Smooth muscle cell (in vitro differentiated cells): Measurements from ENCODE around the gene SMPX. TPM values are rescaled to one million over a fixed set of nuclear protein-coding genes. Genes with fewer than 3 reads are reported as not detected.

ENCODE experiments used
- DNase-seq: peaks from one replicate; lab custom pipeline; 2025; ENCODE audit not compliant: unreplicated experiment; lab: John Stamatoyannopoulos, UW
- H2AFZ ChIP-seq: fragments of 200-600 bp; sonication (generic); 2 replicates; pipeline ENCODE4 v1.6.0; 2016; ENCODE audit warnings: antibody characterized with exemption, low read depth, mild to moderate bottlenecking
- H3F3A ChIP-seq: fragments of 200-600 bp; sonication (generic); 2 replicates; pipeline ENCODE4 v1.6.0; 2017; ENCODE audit warnings: antibody characterized with exemption, low read depth
- H3K27ac ChIP-seq: fragments of 200-600 bp; sonication (generic); 2 replicates; pipeline ENCODE4 v1.5.1; 2016; ENCODE audit warnings: low read depth, mild to moderate bottlenecking
- H3K27me3 ChIP-seq: fragments of 200-600 bp; sonication (generic); 2 replicates; pipeline ENCODE4 v1.6.1; 2016; ENCODE audit warnings: low read depth, mild to moderate bottlenecking
- H3K36me3 ChIP-seq: fragments of 200-600 bp; sonication (generic); 2 replicates; pipeline ENCODE4 v1.5.1; 2016; ENCODE audit warnings: low read depth
- H3K4me1 ChIP-seq: fragments of 200-600 bp; sonication (generic); 2 replicates; pipeline ENCODE4 v1.5.1; 2016; ENCODE audit warnings: low read depth
- H3K4me2 ChIP-seq: fragments of 200-600 bp; sonication (generic); 2 replicates; pipeline ENCODE4 v1.6.0; 2016; ENCODE audit warnings: mild to moderate bottlenecking
- H3K4me3 ChIP-seq: fragments of 200-600 bp; sonication (generic); 2 replicates; pipeline ENCODE4 v1.5.1; 2016; ENCODE audit warnings: mild to moderate bottlenecking
- H3K79me2 ChIP-seq: fragments of 200-600 bp; sonication (generic); 2 replicates; pipeline ENCODE4 v1.6.0; 2016; ENCODE audit warnings: low read depth, mild to moderate bottlenecking
- H3K9ac ChIP-seq: fragments of 200-600 bp; sonication (generic); 2 replicates; pipeline ENCODE4 v1.6.0; 2016; ENCODE audit warnings: low read depth
- H3K9me3 ChIP-seq: fragments of 200-600 bp; sonication (generic); replicated peaks from 2 replicates; pipeline ENCODE4 v1.5.1; 2016; ENCODE audit warnings: low read depth
- H4K20me1 ChIP-seq: fragments of 200-600 bp; sonication (generic); 2 replicates; pipeline ENCODE4 v1.6.0; 2016; ENCODE audit warnings: low read depth
- CTCF ChIP-seq: fragments of 200-600 bp; sonication (generic); IDR thresholded peaks from 2 replicates; pipeline ENCODE4 v1.5.1; 2017; ENCODE audit warnings: borderline replicate concordance, mild to moderate bottlenecking, antibody characterized with exemption; ENCODE audit not compliant: insufficient read depth, poor library complexity, severe bottlenecking
- WGBS: methylation state at CpG from one replicate; pipeline ENCODE4 v1.1.7; 2016; ENCODE audit warnings: low lambda C conversion rate; 5-methylcytosine and 5-hydroxymethylcytosine counted together
- polyA plus RNA-seq: library from polyadenylated mRNA; unstranded; fragments of >200 nt; fragmentation: Nextera tagmentation; extraction: Ambion mirVana; gene quantifications from 2 replicates; pipeline ENCODE4 v1.2.1, GENCODE V29; 2016
- total RNA-seq: library from RNA; depleted of rRNA; stranded (reverse); fragments of >200 nt; gene quantifications from 2 replicates; pipeline ENCODE4 v1.2.3, GENCODE V29; 2014

The SMPX gene
- total and polyA plus RNA-seq, 2 experiments from 2014 or later: 0.37 TPM; not detected in 1

- H3F3A ChIP-seq: no peaks in the 10 kb centered on the region
- no peak within 1 kb of the TSS for H3K9ac ChIP-seq
- no peaks in the 10 kb centered on the region for H3K79me2 ChIP-seq
- H3K4me1 ChIP-seq: no peaks in the 10 kb centered on the region
- H3K36me3 ChIP-seq: no peaks in the 10 kb centered on the region
- no peaks in the 10 kb centered on the region for H3K9me3 ChIP-seq
- H3K4me3 ChIP-seq: no peak within 1 kb of the TSS
- WGBS: 98% methylated on average over 40 of the region's 60 CpGs
- H3K4me2 ChIP-seq: no peak within 1 kb of the TSS
- no peaks in the 10 kb centered on the region for H3K27me3 ChIP-seq
- H4K20me1 ChIP-seq: no peaks in the 10 kb centered on the region
- no peak within 1 kb of the TSS for H3K27ac ChIP-seq
- TF ChIP-seq CTCF: no peak
- DNase-seq: no peak
- no peak within 1 kb of the TSS for H2AFZ ChIP-seq
Observed at GRCh38 chrX:21658152-21658737, 99.7 kb downstream of the SMPX start, which contains the start of gene KLHL34. Gene KLHL34, minus strand, starts transcription at chrX:21658330. Its CDS starts 542 bp downstream, at chrX:21657788.

- no peak for TF ChIP-seq CTCF
- Histone ChIP-seq H3K79me2 (no peaks in the 10 kb centered on the region), H3K4me1 (no peaks in the 10 kb centered on the region), H3K4me2 (no peak overlapping the region), H3K9ac (no peak overlapping the region), H3F3A (no peaks in the 10 kb centered on the region), H3K36me3 (no peaks in the 10 kb centered on the region), H3K4me3 (no peak overlapping the region), H3K27ac (no peak overlapping the region), H3K9me3 (no peaks in the 10 kb centered on the region), H4K20me1 (no peaks in the 10 kb centered on the region), H3K27me3 (no peaks in the 10 kb centered on the region), H2AFZ (no peak overlapping the region)
- 94% methylated on average over 51 of the region's 57 CpGs for WGBS
- DNase-seq: no peak
Observed at GRCh38 chrX:21657318-21658151, 100.4 kb downstream of the SMPX start.

GRCh38 chrX:21656587-21657317 lies 101.2 kb downstream of the SMPX start:
- no peaks in the 10 kb centered on the region for H3K36me3 ChIP-seq
- no peak for TF ChIP-seq CTCF
- H3K4me2 ChIP-seq: no peak overlapping the region
- H3K4me3 ChIP-seq: no peak overlapping the region
- no peaks in the 10 kb centered on the region for H4K20me1 ChIP-seq
- H3K27me3 ChIP-seq: no peaks in the 10 kb centered on the region
- H3K9me3 ChIP-seq: no peaks in the 10 kb centered on the region
- H3K79me2 ChIP-seq: no peaks in the 10 kb centered on the region
- H3K27ac ChIP-seq: no peak overlapping the region
- no peak overlapping the region for H2AFZ ChIP-seq
- H3K9ac ChIP-seq: no peak overlapping the region
- no peak for DNase-seq
- no peaks in the 10 kb centered on the region for H3F3A ChIP-seq
- WGBS: 96% methylated on average over 53 of the region's 61 CpGs
- no peaks in the 10 kb centered on the region for H3K4me1 ChIP-seq

Other genes starting within 250 kb of the SMPX start
- not detected in 2 replicates for gene KLHL34, start 99.8 kb downstream of the SMPX start, total RNA-seq
- gene KLHL34, start 99.8 kb downstream of the SMPX start, polyA plus RNA-seq: not detected in 2 replicates
- gene MBTPS2, start 81.5 kb upstream of the SMPX start, total RNA-seq: 13.2 and 16.6 TPM in 2 replicates
- 14.1 TPM in 2 replicates for gene MBTPS2, start 81.5 kb upstream of the SMPX start, polyA plus RNA-seq
- gene YY2, start 97.9 kb upstream of the SMPX start, total RNA-seq: 2.0 and 2.2 TPM in 2 replicates
- 2.2 and 2.4 TPM in 2 replicates for gene YY2, start 97.9 kb upstream of the SMPX start, polyA plus RNA-seq
- gene SMS, start 182.6 kb upstream of the SMPX start, total RNA-seq: 43.8 and 46.7 TPM in 2 replicates
- gene SMS, start 182.6 kb upstream of the SMPX start, polyA plus RNA-seq: 37.2 and 54.7 TPM in 2 replicates